Measurements from ENCODE around the gene CXorf58.

DNA sequence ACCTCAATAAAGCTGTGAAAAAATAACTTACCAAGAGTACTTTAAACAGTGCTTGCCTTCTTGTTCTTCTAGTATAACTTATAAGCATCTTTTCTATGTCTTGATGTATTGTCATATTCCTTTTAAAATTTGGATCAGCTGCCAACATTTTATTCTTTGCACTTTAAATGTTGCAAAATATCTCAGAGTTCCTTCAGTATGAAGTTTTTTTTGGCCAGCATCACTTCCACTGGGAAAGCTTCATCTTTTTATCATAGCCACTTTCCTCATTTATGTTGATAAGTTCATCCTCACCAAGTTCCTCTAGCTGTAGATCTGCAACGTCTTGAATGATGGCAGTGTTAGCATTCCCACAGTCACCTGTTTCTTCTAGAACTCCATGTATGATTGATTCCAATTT is 24.2 kb downstream of the CXorf58 start:
- TF ChIP-seq, protein P1, sequence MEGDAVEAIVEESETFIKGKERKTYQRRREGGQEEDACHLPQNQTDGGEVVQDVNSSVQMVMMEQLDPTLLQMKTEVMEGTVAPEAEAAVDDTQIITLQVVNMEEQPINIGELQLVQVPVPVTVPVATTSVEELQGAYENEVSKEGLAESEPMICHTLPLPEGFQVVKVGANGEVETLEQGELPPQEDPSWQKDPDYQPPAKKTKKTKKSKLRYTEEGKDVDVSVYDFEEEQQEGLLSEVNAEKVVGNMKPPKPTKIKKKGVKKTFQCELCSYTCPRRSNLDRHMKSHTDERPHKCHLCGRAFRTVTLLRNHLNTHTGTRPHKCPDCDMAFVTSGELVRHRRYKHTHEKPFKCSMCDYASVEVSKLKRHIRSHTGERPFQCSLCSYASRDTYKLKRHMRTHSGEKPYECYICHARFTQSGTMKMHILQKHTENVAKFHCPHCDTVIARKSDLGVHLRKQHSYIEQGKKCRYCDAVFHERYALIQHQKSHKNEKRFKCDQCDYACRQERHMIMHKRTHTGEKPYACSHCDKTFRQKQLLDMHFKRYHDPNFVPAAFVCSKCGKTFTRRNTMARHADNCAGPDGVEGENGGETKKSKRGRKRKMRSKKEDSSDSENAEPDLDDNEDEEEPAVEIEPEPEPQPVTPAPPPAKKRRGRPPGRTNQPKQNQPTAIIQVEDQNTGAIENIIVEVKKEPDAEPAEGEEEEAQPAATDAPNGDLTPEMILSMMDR (IDR thresholded peaks at IDR 0.05; ENCODE audit: insufficient read depth, low read length): no peak
- TF ChIP-seq SPI1 (IDR thresholded peaks at IDR 0.05; ENCODE audit: borderline replicate concordance, low read depth) (no peak), POLR2AphosphoS5 (IDR thresholded peaks at IDR 0.05; ENCODE audit: low read depth) (no peak), GABPA (IDR thresholded peaks at IDR 0.05; ENCODE audit: low read depth) (no peak)
